BE2C (cell line): ENCODE results near the gene ZBED1.
"Not testable (repeated sequence)": the region's sequence is repeated elsewhere in the genome, so short reads cannot be mapped to it uniquely, and the experiment has no call there.

Experiments used
- DNase-seq: peaks from one replicate; pipeline ENCODE4 v3.0.0-alpha.2; 2020
- H3K27me3 ChIP-seq: fragments of 250-450 bp; sonication (Bioruptor Pico); 2 replicates; pipeline ENCODE4 v1.5.1; 2020; ENCODE audit warnings: mild to moderate bottlenecking
- H3K36me3 ChIP-seq: fragments of 250-450 bp; sonication (Bioruptor Pico); 2 replicates; pipeline ENCODE4 v1.5.1; 2020; ENCODE audit warnings: mild to moderate bottlenecking
- H3K4me1 ChIP-seq: fragments of 250-450 bp; sonication (Bioruptor Pico); 2 replicates; pipeline ENCODE4 v1.5.1; 2020
- H3K4me3 ChIP-seq: 2 replicates; pipeline ENCODE4 v1.5.1; 2011; ENCODE audit warnings: low read depth, low read length
- H3K9me3 ChIP-seq: fragments of 250-450 bp; sonication (Bioruptor Pico); 2 replicates; pipeline ENCODE4 v1.5.1; 2020
- TF ChIP-seq, protein P1 (sequence below): IDR thresholded peaks from 2 replicates; pipeline ENCODE4 v1.5.1; 2012; ENCODE audit warnings: mild to moderate bottlenecking, low read depth, low read length

Gene ZBED1

DNA sequence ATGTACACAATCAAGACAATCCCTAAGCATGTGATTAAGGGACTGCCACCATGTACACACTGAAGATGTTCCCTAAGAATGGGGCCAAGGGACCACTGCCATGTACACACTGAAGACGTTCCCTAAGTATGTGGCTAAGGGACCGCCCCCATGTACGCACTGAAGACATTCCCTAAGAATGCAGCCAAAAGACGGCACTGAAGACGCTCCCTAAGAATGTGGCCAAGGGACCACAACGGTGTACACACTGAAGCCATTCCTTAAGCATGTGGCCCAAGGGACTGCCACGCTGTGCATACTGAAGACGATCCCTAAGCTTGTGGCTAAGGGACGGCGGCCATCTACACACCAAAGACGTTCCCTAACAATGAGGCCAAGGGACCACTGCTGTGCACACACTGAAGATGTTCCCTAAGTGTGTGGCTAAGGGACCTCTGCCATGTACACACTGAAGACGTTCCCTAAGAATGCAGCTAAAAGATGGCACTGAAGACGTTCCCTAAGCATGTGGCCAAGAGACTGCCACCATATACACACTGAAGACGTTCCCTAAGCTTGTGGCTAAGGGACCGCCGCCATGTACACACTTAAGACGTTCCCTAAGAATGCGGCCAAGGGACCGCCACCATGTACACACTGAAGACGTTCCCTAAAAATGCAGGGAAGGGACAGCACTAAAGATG, 26.4 kb downstream of the ZBED1 start:
- Histone ChIP-seq H3K36me3 (no peaks in the 10 kb centered on the region), H3K27me3 (no peaks in the 10 kb centered on the region), H3K4me1 (no peaks in the 10 kb centered on the region), H3K4me3 (no peak overlapping the region), H3K9me3 (no peaks in the 10 kb centered on the region)
- DNase-seq: no peak
- TF ChIP-seq, protein P1, sequence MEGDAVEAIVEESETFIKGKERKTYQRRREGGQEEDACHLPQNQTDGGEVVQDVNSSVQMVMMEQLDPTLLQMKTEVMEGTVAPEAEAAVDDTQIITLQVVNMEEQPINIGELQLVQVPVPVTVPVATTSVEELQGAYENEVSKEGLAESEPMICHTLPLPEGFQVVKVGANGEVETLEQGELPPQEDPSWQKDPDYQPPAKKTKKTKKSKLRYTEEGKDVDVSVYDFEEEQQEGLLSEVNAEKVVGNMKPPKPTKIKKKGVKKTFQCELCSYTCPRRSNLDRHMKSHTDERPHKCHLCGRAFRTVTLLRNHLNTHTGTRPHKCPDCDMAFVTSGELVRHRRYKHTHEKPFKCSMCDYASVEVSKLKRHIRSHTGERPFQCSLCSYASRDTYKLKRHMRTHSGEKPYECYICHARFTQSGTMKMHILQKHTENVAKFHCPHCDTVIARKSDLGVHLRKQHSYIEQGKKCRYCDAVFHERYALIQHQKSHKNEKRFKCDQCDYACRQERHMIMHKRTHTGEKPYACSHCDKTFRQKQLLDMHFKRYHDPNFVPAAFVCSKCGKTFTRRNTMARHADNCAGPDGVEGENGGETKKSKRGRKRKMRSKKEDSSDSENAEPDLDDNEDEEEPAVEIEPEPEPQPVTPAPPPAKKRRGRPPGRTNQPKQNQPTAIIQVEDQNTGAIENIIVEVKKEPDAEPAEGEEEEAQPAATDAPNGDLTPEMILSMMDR: no peak

DNA sequence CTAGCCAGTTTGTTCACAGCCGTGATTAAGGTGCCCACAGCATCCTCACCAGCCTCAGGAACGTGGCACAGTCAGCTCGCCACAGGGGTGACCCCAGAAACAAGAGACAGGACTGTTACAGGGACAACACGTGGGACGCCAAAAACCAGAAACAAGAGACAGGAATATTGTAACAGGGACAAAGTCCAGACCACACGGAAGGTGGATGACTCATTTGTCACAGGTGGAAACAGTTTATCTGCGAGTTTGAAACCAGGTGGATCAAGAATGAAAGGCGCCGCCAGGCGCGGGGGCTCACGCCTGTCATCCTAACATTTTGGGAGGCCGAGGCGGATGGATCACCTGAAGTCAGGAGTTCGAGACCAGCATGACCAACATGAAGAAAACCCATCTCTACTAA, 27.7 kb downstream of the ZBED1 start:
- DNase-seq, H3K4me3 ChIP-seq, H3K9me3 ChIP-seq, H3K27me3 ChIP-seq, H3K36me3 ChIP-seq, H3K4me1 ChIP-seq: not testable (repeated sequence)

DNA sequence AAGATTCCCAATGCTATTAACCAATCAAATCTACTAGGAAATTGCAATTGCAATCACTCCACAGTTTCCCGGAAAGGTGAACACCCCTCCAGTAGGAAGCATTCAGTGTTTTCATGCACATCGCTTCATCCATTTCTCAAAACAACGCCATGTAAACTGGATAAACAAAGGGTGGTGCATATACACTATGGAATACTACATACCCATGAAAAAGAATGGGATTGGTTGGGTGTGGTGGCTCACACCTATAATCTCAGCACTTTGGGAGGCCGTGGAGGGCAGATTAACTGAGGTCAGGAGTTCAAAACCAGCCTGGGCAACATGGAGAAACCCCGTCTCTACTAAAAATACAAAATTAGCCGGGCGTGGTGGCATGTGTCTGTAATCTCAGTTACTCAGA, 29.1 kb downstream of the ZBED1 start:
- Histone ChIP-seq H3K27me3 (no peaks in the 10 kb centered on the region), H3K4me1 (no peaks in the 10 kb centered on the region), H3K9me3 (no peaks in the 10 kb centered on the region), H3K4me3 (no peak overlapping the region), H3K36me3 (no peaks in the 10 kb centered on the region)
- DNase-seq: no peak
- TF ChIP-seq, protein P1: no peak

DNA sequence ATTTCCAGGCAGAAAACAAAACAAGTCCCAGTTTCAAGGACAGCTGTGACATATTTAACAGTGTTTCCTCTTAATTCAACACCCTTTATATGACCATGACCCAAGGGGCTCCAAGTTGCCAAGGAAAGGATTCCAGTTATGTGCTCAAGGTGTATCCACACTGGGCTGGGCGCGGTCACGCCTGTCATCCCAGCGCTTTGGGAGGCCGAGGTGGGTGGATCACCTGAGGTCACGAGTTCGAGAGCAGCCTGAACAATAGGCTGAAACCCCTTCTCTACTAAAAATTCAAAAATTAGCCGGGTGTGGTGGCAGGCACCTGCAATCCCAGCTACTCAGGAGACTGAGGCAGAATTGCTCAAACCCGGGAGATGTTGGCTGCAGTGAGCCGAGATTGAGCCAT, 29.6 kb downstream of the ZBED1 start:
- H3K4me1 ChIP-seq, H3K9me3 ChIP-seq, DNase-seq, H3K4me3 ChIP-seq, H3K36me3 ChIP-seq, H3K27me3 ChIP-seq: not testable (repeated sequence)

DNA sequence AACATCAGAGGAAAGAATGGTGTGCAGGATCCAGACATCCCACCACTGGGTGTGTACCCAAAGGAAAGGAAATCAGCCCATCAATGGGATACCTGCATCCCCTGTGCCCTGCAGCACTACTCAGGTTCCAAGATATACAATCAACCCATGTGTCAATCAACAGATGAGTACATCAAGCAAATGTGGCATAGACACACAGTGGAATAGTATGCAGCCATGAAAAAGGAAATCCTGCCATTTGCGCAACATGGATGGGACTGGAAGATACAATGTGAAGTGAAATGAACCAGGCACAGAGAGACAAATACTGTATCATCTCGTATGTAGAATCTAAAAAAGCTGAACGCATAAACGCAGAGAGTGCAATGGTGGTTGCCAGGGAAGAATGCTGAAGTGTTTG, 30.9 kb downstream of the ZBED1 start:
- H3K27me3 ChIP-seq, H3K36me3 ChIP-seq, H3K4me3 ChIP-seq, H3K4me1 ChIP-seq, DNase-seq, H3K9me3 ChIP-seq: not testable (repeated sequence)

DNA sequence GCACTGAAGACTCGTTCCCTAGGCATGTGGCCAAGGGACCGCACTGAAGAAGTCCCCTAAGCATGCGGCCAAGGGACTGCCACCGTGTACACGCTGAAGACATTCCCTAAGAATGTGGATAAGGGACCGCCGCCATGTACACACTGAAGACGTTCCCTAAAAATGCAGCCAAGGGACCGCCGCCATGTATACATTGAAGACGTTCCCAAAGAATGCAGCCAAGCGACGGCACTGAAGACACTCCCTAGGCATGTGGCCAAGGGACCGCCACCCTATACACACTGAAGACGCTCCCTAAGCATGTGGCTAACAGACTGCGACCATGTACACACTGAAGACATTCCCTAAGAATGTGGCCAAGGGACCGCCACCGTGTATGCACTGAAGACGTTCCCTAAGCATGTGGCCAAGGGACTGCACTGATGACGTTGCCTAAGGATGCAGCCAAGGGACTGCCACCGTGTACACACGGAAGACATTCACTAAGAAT, 31.5 kb downstream of the ZBED1 start:
- no peaks in the 10 kb centered on the region for H3K4me1 ChIP-seq
- H3K36me3 ChIP-seq: no peaks in the 10 kb centered on the region
- no peak for DNase-seq
- H3K4me3 ChIP-seq: no peak overlapping the region
- H3K9me3 ChIP-seq: no peaks in the 10 kb centered on the region
- no peaks in the 10 kb centered on the region for H3K27me3 ChIP-seq
- TF ChIP-seq, protein P1: no peak

DNA sequence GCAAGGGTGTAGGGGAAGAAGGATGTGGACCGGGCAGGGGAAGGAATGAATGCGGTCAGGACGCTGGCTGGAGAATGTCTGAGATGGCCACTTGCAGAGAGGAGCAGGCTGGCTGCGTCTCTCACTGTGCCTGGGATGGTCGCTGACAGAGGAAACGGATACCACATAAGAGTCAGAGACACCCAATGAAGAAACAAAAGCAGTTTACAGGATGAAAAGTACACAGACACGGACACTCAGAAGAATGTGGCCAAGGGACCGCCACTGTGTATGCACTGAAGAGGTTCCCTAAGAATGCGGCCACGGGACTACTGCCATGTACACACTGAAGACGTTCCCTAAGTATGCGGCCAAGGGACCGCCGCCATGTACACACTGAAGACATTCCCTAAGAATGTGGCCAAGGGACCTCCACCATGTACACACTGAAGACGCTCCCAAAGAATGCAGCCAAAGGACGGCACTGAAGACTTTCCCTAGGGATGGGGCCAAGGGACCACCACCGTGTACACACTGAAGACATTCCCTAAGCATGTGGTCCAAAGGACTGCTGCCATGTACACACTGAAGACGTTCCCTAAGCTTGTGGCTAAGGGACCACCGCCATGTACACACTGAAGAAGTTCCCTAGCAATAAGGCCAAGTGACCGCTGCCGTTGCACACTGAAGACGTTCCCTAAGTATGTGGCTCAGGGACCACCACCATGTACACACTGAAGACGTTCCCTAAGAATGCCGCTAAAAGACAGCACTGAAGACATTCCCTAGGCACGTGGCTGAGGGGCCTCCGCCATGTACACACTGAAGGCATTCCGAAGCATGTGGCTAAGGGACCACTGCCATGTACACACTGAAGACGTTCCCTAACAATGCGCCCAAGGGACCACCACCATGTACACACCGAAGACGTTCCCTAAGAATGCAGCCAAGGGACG, 32.2 kb downstream of the ZBED1 start:
- Histone ChIP-seq H3K9me3 (no peaks in the 10 kb centered on the region), H3K36me3 (no peaks in the 10 kb centered on the region), H3K4me1 (no peaks in the 10 kb centered on the region), H3K27me3 (no peaks in the 10 kb centered on the region), H3K4me3 (no peak overlapping the region)
- no peak for DNase-seq
- TF ChIP-seq, protein P1: no peak
